MCF 10A (cell line): ENCODE measurements around the gene TLK1. TPM values are rescaled to one million over a fixed set of nuclear protein-coding genes. Genes with fewer than 3 reads are reported as not detected.

Experiments
- BruUV-seq: library from RNA; stranded (reverse); fragments of 400-500 nt; replicated peaks from 2 replicates; lab custom pipeline; 2021; lab: Mats Ljungman, UMichigan
- CTCF ChIA-PET: fragments of 300-600 bp; sonication (Branson Sonifier 250); formaldehyde crosslinking; extraction: SDS; loops from one replicate; lab custom pipeline; 2021; ENCODE audit warnings: antibody characterized with exemption, inconsistent platforms; lab: Yijun Ruan, JAX
- POLR2A ChIA-PET: fragments of 300-600, 350-650 bp; sonication (Branson Sonifier 250); formaldehyde crosslinking; extraction: SDS; loops from one replicate; lab custom pipeline; 2020; ENCODE audit warnings: antibody characterized with exemption, inconsistent platforms; lab: Yijun Ruan, JAX
- DNase-seq: peaks from one replicate; pipeline ENCODE4 v3.0.0-alpha.2; 2018; ENCODE audit not compliant: unreplicated experiment
- H3K27ac Mint-ChIP-seq: one replicate; pipeline ENCODE4 v1.8.0; 2022; ENCODE audit warnings: mild to moderate bottlenecking, low read depth, mixed read lengths; ENCODE audit not compliant: unreplicated experiment
- H3K27me3 Mint-ChIP-seq: one replicate; pipeline ENCODE4 v1.8.0; 2022; ENCODE audit warnings: mixed read lengths; ENCODE audit not compliant: insufficient read depth, unreplicated experiment
- H3K36me3 Mint-ChIP-seq: one replicate; pipeline ENCODE4 v1.8.0; 2022; ENCODE audit warnings: mild to moderate bottlenecking, moderate library complexity, mixed read lengths; ENCODE audit not compliant: insufficient read depth, unreplicated experiment
- H3K4me1 Mint-ChIP-seq: one replicate; pipeline ENCODE4 v1.8.0; 2022; ENCODE audit warnings: mixed read lengths; ENCODE audit not compliant: insufficient read depth, unreplicated experiment
- H3K4me3 Mint-ChIP-seq: one replicate; pipeline ENCODE4 v1.8.0; 2022; ENCODE audit warnings: mild to moderate bottlenecking, moderate library complexity, mixed read lengths; ENCODE audit not compliant: unreplicated experiment
- H3K9me3 Mint-ChIP-seq: one replicate; pipeline ENCODE4 v1.8.0; 2022; ENCODE audit warnings: mixed read lengths; ENCODE audit not compliant: unreplicated experiment
- intact Hi-C: fragments of 100-400 bp; cut with micrococcal nuclease; formaldehyde crosslinking; loops from 2 replicates; pipeline ENCODE4 v1.14.1; 2022
- total RNA-seq: library from RNA; stranded (reverse); gene quantifications from 2 replicates; pipeline ENCODE4 v1.2.3, GENCODE V29; 2022
- TF ChIP-seq, protein P1 (sequence below): fragments of 200-600 bp; IDR thresholded peaks from one replicate; pipeline ENCODE4 v1.8.0; 2022; ENCODE audit warnings: antibody characterized with exemption, mild to moderate bottlenecking; ENCODE audit not compliant: unreplicated experiment

The TLK1 gene
- total RNA-seq, 1 experiment from 2014 or later = 60.6 TPM

DNA sequence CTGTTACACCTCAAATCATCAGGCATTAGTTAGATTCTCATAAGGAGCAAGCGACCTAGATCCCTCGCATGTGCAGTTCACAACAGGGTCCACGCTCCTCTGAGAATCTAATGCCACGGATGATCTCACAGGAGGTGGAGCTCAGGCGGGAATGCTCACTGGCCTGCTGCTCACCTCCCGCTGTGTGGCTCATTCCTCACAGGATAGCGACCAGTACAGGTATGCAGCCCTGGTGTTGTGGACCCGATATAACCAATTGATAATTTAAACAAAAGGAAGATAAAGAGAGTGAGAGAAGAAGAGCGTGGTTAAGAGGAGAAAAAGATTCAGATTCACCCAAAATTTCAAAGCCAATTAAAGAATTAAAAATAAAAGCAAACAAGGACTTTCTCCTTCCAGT lies 20.8 kb downstream of the TLK1 start:
- Mint-ChIP-seq H3K27ac (no peak overlapping the region), H3K9me3 (peaks cover 6% of the 10 kb centered on the region), H3K36me3 (peaks cover 6% of the 10 kb centered on the region), H3K27me3 (no peaks in the 10 kb centered on the region), H3K4me3 (no peak overlapping the region), H3K4me1 (peaks cover 29% of the 10 kb centered on the region)
- intact Hi-C loops = no loop called here
- POLR2A ChIA-PET = interaction anchor here (3.7 kb wide), 1 partner anchor 18 kb away, joined by 15 read pairs; no protein-coding TSS in a partner anchor
- no peak for DNase-seq
- TF ChIP-seq, protein P1, sequence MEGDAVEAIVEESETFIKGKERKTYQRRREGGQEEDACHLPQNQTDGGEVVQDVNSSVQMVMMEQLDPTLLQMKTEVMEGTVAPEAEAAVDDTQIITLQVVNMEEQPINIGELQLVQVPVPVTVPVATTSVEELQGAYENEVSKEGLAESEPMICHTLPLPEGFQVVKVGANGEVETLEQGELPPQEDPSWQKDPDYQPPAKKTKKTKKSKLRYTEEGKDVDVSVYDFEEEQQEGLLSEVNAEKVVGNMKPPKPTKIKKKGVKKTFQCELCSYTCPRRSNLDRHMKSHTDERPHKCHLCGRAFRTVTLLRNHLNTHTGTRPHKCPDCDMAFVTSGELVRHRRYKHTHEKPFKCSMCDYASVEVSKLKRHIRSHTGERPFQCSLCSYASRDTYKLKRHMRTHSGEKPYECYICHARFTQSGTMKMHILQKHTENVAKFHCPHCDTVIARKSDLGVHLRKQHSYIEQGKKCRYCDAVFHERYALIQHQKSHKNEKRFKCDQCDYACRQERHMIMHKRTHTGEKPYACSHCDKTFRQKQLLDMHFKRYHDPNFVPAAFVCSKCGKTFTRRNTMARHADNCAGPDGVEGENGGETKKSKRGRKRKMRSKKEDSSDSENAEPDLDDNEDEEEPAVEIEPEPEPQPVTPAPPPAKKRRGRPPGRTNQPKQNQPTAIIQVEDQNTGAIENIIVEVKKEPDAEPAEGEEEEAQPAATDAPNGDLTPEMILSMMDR = no peak
- no TSS peak for BruUV-seq
- CTCF ChIA-PET = no interaction called here

DNA sequence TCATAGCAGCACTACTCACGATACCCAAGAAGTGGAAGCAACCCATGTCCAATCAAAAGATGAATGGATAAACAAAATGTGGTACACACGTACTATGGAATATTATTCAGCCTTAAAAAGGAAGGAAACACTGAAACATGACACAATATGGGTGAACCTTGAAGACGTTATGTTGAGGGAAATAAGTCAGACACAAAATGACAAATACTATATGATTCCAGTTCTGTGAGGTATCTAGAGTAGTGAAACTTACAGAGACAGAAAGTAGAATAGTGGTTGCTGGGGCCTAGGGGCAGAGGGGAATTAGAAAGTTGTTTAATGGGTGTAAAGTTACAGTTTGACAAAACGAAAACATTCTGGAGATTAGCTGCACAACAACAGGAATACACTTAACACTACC lies 24.7 kb downstream of the TLK1 start:
- H3K36me3 Mint-ChIP-seq = peaks cover 6% of the 10 kb centered on the region
- ChIA-PET CTCF (interaction anchor here (0.5 kb wide), 1 partner anchor 1089 kb away, joined by 3 read pairs; no protein-coding TSS in a partner anchor), POLR2A (interaction anchor here (1.2 to 3.7 kb wide), 3 partner anchors 9 to 208 kb away, joined by 3 to 15 read pairs (median 3); no protein-coding TSS in a partner anchor)
- H3K4me3 Mint-ChIP-seq = no peak overlapping the region
- BruUV-seq = no TSS peak
- intact Hi-C loops = no loop called here
- H3K9me3 Mint-ChIP-seq = no peaks in the 10 kb centered on the region
- TF ChIP-seq, protein P1 = no peak
- H3K27ac Mint-ChIP-seq = no peak overlapping the region
- H3K27me3 Mint-ChIP-seq = no peaks in the 10 kb centered on the region
- peaks cover 9% of the 10 kb centered on the region for H3K4me1 Mint-ChIP-seq
- DNase-seq = no peak

DNA sequence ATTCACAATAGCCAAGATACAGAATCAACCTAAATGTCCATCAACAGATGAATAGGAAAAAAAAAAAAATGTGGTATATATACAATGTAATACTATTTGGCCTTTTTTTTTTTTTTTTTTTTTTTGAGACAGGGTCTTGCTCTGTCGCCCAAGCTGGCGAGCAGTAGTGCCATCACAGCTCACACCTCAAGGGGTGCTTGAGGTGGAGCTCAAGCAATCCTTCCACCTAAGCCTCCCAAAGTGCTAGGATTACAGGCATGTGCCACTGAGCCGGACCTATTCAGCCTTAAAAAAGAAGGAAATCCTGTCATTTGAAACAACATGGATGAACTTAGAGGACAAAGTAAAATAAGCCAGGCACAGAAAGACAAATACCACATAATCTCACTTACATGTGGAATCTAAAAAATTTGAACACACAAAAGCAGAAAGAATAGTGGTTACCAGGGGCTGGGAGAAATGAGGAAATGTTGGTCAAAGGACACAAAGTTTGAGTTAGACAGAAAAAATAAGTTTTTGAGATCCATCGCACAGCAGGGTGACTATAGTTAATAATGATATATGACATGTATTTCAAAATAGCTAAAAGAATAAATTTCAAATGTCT lies 26.0 kb downstream of the TLK1 start:
- Mint-ChIP-seq H3K9me3 (no peaks in the 10 kb centered on the region), H3K27ac (no peak overlapping the region), H3K4me3 (no peak overlapping the region), H3K36me3 (peaks cover 6% of the 10 kb centered on the region), H3K27me3 (no peaks in the 10 kb centered on the region), H3K4me1 (peaks cover 1% of the 10 kb centered on the region)
- BruUV-seq = no TSS peak
- POLR2A ChIA-PET = interaction anchor here (0.6 to 2.0 kb wide), 3 partner anchors 24 to 319 kb away, joined by 3 to 10 read pairs (median 3); no protein-coding TSS in a partner anchor
- TF ChIP-seq, protein P1 = no peak
- CTCF ChIA-PET = no interaction called here
- intact Hi-C loops = no loop called here
- DNase-seq = no peak

DNA sequence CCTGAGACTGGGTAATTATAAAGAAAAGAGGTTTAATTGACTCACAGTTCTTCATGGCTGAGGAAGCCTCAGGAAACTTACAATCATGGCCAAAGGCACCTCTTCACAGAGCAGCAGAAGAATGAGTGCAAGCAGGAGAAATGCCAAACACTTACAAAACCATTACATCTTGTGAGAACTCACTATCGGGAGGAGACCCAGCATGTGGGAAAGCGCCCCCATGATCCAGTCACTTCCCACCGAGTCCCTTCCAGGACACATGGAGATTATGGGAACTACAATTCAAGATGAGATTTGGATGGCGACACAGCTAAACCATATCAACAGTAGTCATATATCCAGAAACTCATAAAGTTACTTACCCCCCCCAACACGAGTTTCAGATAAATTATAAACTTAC lies 28.6 kb downstream of the TLK1 start:
- ChIA-PET POLR2A (interaction anchor here (1.0 to 1.1 kb wide), 2 partner anchors 9 to 25 kb away, joined by 3 to 4 read pairs; no protein-coding TSS in a partner anchor), CTCF (no interaction called here)
- BruUV-seq = no TSS peak
- no peak overlapping the region for H3K4me3 Mint-ChIP-seq
- intact Hi-C loops = no loop called here
- H3K36me3 Mint-ChIP-seq = peaks cover 6% of the 10 kb centered on the region
- H3K27ac Mint-ChIP-seq = no peak overlapping the region
- no peaks in the 10 kb centered on the region for H3K9me3 Mint-ChIP-seq
- no peak for DNase-seq
- H3K4me1 Mint-ChIP-seq = no peaks in the 10 kb centered on the region
- no peaks in the 10 kb centered on the region for H3K27me3 Mint-ChIP-seq
- TF ChIP-seq, protein P1 = no peak
